BJ (cell line): Measurements from ENCODE around the gene NKD2. TPM values are rescaled to one million over a fixed set of nuclear protein-coding genes. Genes with fewer than 3 reads are reported as not detected.

Experiments used
- CTCF ChIA-PET: fragments of 350-600 bp; formaldehyde crosslinking; extraction: SDS; loops from one replicate; lab custom pipeline; 2021; ENCODE audit warnings: antibody characterized with exemption, inconsistent platforms; lab: Yijun Ruan, JAX
- POLR2A ChIA-PET: fragments of 300-600 bp; sonication (Branson Sonifier 250); formaldehyde crosslinking; extraction: SDS; loops from one replicate; lab custom pipeline; 2021; ENCODE audit warnings: antibody characterized with exemption; lab: Charles Lee
- DNase-seq: peaks from one replicate; pipeline ENCODE4 v3.0.0-alpha.2; 2011; ENCODE audit warnings: low read depth
- H3K27me3 ChIP-seq: 2 replicates; pipeline ENCODE4 v1.6.0; 2011; ENCODE audit warnings: low read length; ENCODE audit not compliant: control insufficient read depth, insufficient read depth
- H3K36me3 ChIP-seq: 2 replicates; pipeline ENCODE4 v1.5.1; 2011; ENCODE audit warnings: low read length; ENCODE audit not compliant: control insufficient read depth, insufficient read depth
- H3K4me3 ChIP-seq: 2 replicates; pipeline ENCODE4 v1.5.1; 2011; ENCODE audit warnings: low read depth, mild to moderate bottlenecking, control low read depth, low read length
- CTCF ChIP-seq: IDR thresholded peaks from 2 replicates; pipeline ENCODE4 v1.5.1; 2011; ENCODE audit warnings: low read depth, mild to moderate bottlenecking, control low read depth, inconsistent platforms, low read length, moderate library complexity; ENCODE audit not compliant: insufficient read depth
- polyA plus RNA-seq: library from polyadenylated mRNA; depleted of rRNA; stranded (reverse); fragments of >200 nt; gene quantifications from 2 replicates; pipeline ENCODE4 v1.2.3, GENCODE V29; 2011

Gene NKD2
- polyA plus RNA-seq, 1 experiment, result not detected

GRCh38 chr5:982377-983237 is 26.0 kb upstream of the NKD2 start:
- Histone ChIP-seq H3K36me3 (no peaks in the 10 kb centered on the region), H3K4me3 (no peak overlapping the region), H3K27me3 (peaks cover 20% of the 10 kb centered on the region)
- DNase-seq, result no peak
- ChIA-PET CTCF (interaction anchor here (0.8 to 1.1 kb wide), 4 partner anchors 8 to 22 kb away, joined by 3 to 5 read pairs (median 4); no protein-coding TSS in a partner anchor), POLR2A (no interaction called here)
- peak; percentile 23; the same call in 1 of the 2 replicates for TF ChIP-seq CTCF

GRCh38 chr5:983238-983524 is 25.4 kb upstream of the NKD2 start:
- POLR2A ChIA-PET, result no interaction called here
- no peak overlapping the region for H3K4me3 ChIP-seq
- CTCF ChIA-PET, result interaction anchor here (1.0 to 1.1 kb wide), 2 partner anchors 7 to 22 kb away, joined by 3 read pairs; no protein-coding TSS in a partner anchor

GRCh38 chr5:983568-983967 is 25.0 kb upstream of the NKD2 start:
- POLR2A ChIA-PET, result no interaction called here
- CTCF ChIA-PET, result interaction anchor here (1.1 kb wide), 1 partner anchor 21 kb away, joined by 3 read pairs; no protein-coding TSS in a partner anchor
- no peak for DNase-seq
- H3K36me3 ChIP-seq, result no peaks in the 10 kb centered on the region
- peaks cover 15% of the 10 kb centered on the region for H3K27me3 ChIP-seq
- no peak overlapping the region for H3K4me3 ChIP-seq
- no peak for TF ChIP-seq CTCF

More at GRCh38 chr5:983238-983524, 25.4 kb upstream of the NKD2 start:
- Histone ChIP-seq H3K27me3 (peaks cover 17% of the 10 kb centered on the region), H3K36me3 (no peaks in the 10 kb centered on the region)
- no peak for DNase-seq
- TF ChIP-seq CTCF, result no peak

GRCh38 chr5:984774-985173 is 23.8 kb upstream of the NKD2 start:
- Histone ChIP-seq H3K27me3 (peaks cover 7% of the 10 kb centered on the region), H3K4me3 (no peak overlapping the region), H3K36me3 (no peaks in the 10 kb centered on the region)
- no peak for TF ChIP-seq CTCF
- ChIA-PET CTCF (no interaction called here), POLR2A (no interaction called here)
- no peak for DNase-seq

GRCh38 chr5:987761-988160 is 20.8 kb upstream of the NKD2 start:
- ChIA-PET CTCF (interaction anchor here (1.2 kb wide), 1 partner anchor 8 kb away, joined by 4 read pairs; no protein-coding TSS in a partner anchor), POLR2A (no interaction called here)
- no peak overlapping the region for H3K4me3 ChIP-seq
- DNase-seq, result no peak
- TF ChIP-seq CTCF, result no peak
- peaks cover 19% of the 10 kb centered on the region for H3K27me3 ChIP-seq
- H3K36me3 ChIP-seq, result no peaks in the 10 kb centered on the region
